ENCODE measurements around the gene PDE4D. TPM values are rescaled to one million over a fixed set of nuclear protein-coding genes. Genes with fewer than 3 reads are reported as not detected.

Gene PDE4D
- total and polyA plus RNA-seq, 2 donors (not counting 3 experiments of a cell fraction or from before 2014, with no cell fraction given): 34.5 to 51.2 TPM

GRCh38 chr5:58968350-58968749 is 925.2 kb downstream of the PDE4D start:
- no peak overlapping the region for H2AFZ ChIP-seq (ENCODE audit: low read depth, low read length)
- no peak for FAIRE-seq
- no peak overlapping the region for H3K27ac ChIP-seq (ENCODE audit: insufficient read depth, low read depth, low read length)
- no peak for DNase-seq (ENCODE audit: low read depth, low spot score)
- H3K36me3 ChIP-seq (ENCODE audit: control insufficient read depth in 2 of 2, extremely low read depth in 1 of 2, insufficient read depth in 2 of 2, low read length in 2 of 2): no peaks in the 10 kb centered on the region
- ChIA-PET CTCF (interaction anchor here (1.0 to 1.7 kb wide), 5 partner anchors 9 to 77 kb away, joined by 3 to 5 read pairs (median 3); no protein-coding TSS in a partner anchor), POLR2A (no interaction called here)
- H3K9ac ChIP-seq (replicated peaks; ENCODE audit: extremely low read depth, insufficient read depth, low read length): no peak overlapping the region
- H3K9me1 ChIP-seq (replicated peaks; ENCODE audit: control insufficient read depth, extremely low read depth, insufficient read depth, low read length): no peaks in the 10 kb centered on the region
- H3K27me3 ChIP-seq (ENCODE audit: control insufficient read depth in 2 of 2, insufficient read depth in 2 of 2, low read length in 2 of 2): no peaks in the 10 kb centered on the region
- TF ChIP-seq FOS (IDR thresholded peaks at IDR 0.05; ENCODE audit: borderline replicate concordance, insufficient read depth, low read length) (no peak), EZH2 (IDR thresholded peaks at IDR 0.05; ENCODE audit: borderline replicate concordance, low read depth, low read length, severe bottlenecking) (no peak), POLR2A (IDR thresholded peaks at IDR 0.05; ENCODE audit: low read depth, low read length) (no peak), JUN (IDR thresholded peaks at IDR 0.05; ENCODE audit: borderline replicate concordance, insufficient read depth, insufficient read length, low read depth) (no peak), CTCF (IDR thresholded peaks at IDR 0.05; ENCODE audit: extremely low read depth in 1 of 2, insufficient read depth in 1 of 2, low read depth in 1 of 2, low read length in 2 of 2) (no peak)
- no peak overlapping the region for H3K4me3 ChIP-seq (replicated peaks in 1 of 3; ENCODE audit: insufficient read depth in 1 of 3, low read depth in 1 of 3, low read length in 3 of 3)
- intact Hi-C loops (cut with micrococcal nuclease): no loop called here
- dilution Hi-C loops (cut with MboI; ENCODE audit: extremely low pct_ligation_motif_present, low sequenced_read_pairs): no loop called here
- H4K20me1 ChIP-seq (replicated peaks; ENCODE audit: control insufficient read depth, extremely low read depth, insufficient read depth, low read length): no peaks in the 10 kb centered on the region
- no TSS peak for BruUV-seq (replicated peaks)
- no peak overlapping the region for H3K4me2 ChIP-seq (ENCODE audit: insufficient read depth, low read length)
- no peaks in the 10 kb centered on the region for H3K9me3 ChIP-seq (replicated peaks; ENCODE audit: control insufficient read depth, insufficient read depth, low read length)
- H3K4me1 ChIP-seq (ENCODE audit: control insufficient read depth, extremely low read depth, insufficient read depth, low read length): no peaks in the 10 kb centered on the region
- no peaks in the 10 kb centered on the region for H3K79me2 ChIP-seq (ENCODE audit: control insufficient read depth, insufficient read depth, low read length)

- H3K9ac ChIP-seq (replicated peaks; ENCODE audit: extremely low read depth, insufficient read depth, low read length): no peak overlapping the region
- no peak overlapping the region for H3K4me3 ChIP-seq (replicated peaks in 1 of 3; ENCODE audit: insufficient read depth in 1 of 3, low read depth in 1 of 3, low read length in 3 of 3)
- H3K36me3 ChIP-seq (ENCODE audit: control insufficient read depth in 2 of 2, extremely low read depth in 1 of 2, insufficient read depth in 2 of 2, low read length in 2 of 2): no peaks in the 10 kb centered on the region
- DNase-seq (ENCODE audit: low read depth, low spot score): no peak
- intact Hi-C loops (cut with micrococcal nuclease): no loop called here
- no TSS peak for BruUV-seq (replicated peaks)
- POLR2A ChIA-PET: no interaction called here
- CTCF ChIA-PET: interaction anchor here (1.7 kb wide), 1 partner anchor 10 kb away, joined by 3 read pairs; no protein-coding TSS in a partner anchor
- H3K27ac ChIP-seq (ENCODE audit: insufficient read depth, low read depth, low read length): no peak overlapping the region
- dilution Hi-C loops (cut with MboI; ENCODE audit: extremely low pct_ligation_motif_present, low sequenced_read_pairs): no loop called here
- no peak overlapping the region for H3K4me2 ChIP-seq (ENCODE audit: insufficient read depth, low read length)
- no peak overlapping the region for H2AFZ ChIP-seq (ENCODE audit: low read depth, low read length)
- no peaks in the 10 kb centered on the region for H3K27me3 ChIP-seq (ENCODE audit: control insufficient read depth in 2 of 2, insufficient read depth in 2 of 2, low read length in 2 of 2)
- TF ChIP-seq POLR2AphosphoS5 (IDR thresholded peaks at IDR 0.05; ENCODE audit: insufficient read depth, low read depth, low read length) (no peak), MAX (IDR thresholded peaks at IDR 0.05; ENCODE audit: insufficient read depth, insufficient read length) (no peak), GATA2 (IDR thresholded peaks at IDR 0.05; ENCODE audit: insufficient read depth, insufficient read length, low read depth, low read length) (no peak), EZH2 (IDR thresholded peaks at IDR 0.05; ENCODE audit: borderline replicate concordance, low read depth, low read length, severe bottlenecking) (no peak), CTCF (IDR thresholded peaks at IDR 0.05; ENCODE audit: extremely low read depth in 1 of 2, insufficient read depth in 1 of 2, low read depth in 1 of 2, low read length in 2 of 2) (no peak), MYC (IDR thresholded peaks at IDR 0.05; ENCODE audit: low read depth, low read length) (no peak), JUN (IDR thresholded peaks at IDR 0.05; ENCODE audit: borderline replicate concordance, insufficient read depth, insufficient read length, low read depth) (no peak), FOS (IDR thresholded peaks at IDR 0.05; ENCODE audit: borderline replicate concordance, insufficient read depth, low read length) (no peak), POLR2A (IDR thresholded peaks at IDR 0.05; ENCODE audit: low read depth, low read length) (no peak)
- no peaks in the 10 kb centered on the region for H3K79me2 ChIP-seq (ENCODE audit: control insufficient read depth, insufficient read depth, low read length)
- no peaks in the 10 kb centered on the region for H3K4me1 ChIP-seq (ENCODE audit: control insufficient read depth, extremely low read depth, insufficient read depth, low read length)
- no peaks in the 10 kb centered on the region for H3K9me1 ChIP-seq (replicated peaks; ENCODE audit: control insufficient read depth, extremely low read depth, insufficient read depth, low read length)
- no peak for FAIRE-seq
- H3K9me3 ChIP-seq (replicated peaks; ENCODE audit: control insufficient read depth, insufficient read depth, low read length): no peaks in the 10 kb centered on the region
- no peaks in the 10 kb centered on the region for H4K20me1 ChIP-seq (replicated peaks; ENCODE audit: control insufficient read depth, extremely low read depth, insufficient read depth, low read length)
Observed at GRCh38 chr5:58967597-58968281, 925.8 kb downstream of the PDE4D start.

Measured in endothelial cell of umbilical vein (primary cell).